ENCODE measurements around the gene PLA2G7. TPM values are rescaled to one million over a fixed set of nuclear protein-coding genes. Genes with fewer than 3 reads are reported as not detected.

PLA2G7 gene
- total and polyA plus RNA-seq, 2 of the 8 experiments (the other 6 are each of a cell fraction or from before 2014, with no cell fraction given), result 1.5 to 2.2 TPM

DNA sequence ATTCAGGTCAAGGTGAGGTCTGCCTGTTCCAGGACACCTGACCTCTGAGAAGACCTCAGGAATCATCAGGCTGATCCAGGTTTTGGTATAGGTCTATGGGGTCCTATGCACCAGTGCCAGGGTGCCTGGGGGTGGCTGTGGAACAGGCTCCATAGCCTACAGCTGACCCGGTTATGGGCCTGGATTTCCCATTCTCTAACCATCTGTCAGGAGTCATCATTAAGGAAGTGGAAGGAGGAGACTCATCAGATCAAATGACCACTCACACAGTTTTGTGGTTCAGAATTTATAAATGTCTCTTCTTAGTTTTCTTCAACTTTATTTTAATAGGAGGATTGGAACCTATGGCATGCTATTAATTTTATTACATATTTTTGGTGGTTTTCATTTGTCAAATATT is 14.8 kb downstream of the PLA2G7 start:
- DNase-seq (ENCODE audit: low read depth in 1 of 2, low spot score in 2 of 2) (no peak), FAIRE-seq (no peak)
- H3K4me3 ChIP-seq (ENCODE audit: extremely low read depth in 1 of 4, insufficient read depth in 2 of 4, low read depth in 3 of 4, low read length in 4 of 4), result no peak overlapping the region
- no peak overlapping the region for H2BK120ac ChIP-seq (replicated peaks; ENCODE audit: low read depth, low read length)
- H2AK5ac ChIP-seq (ENCODE audit: low read depth, low read length), result no peak overlapping the region
- no peaks in the 10 kb centered on the region for H3K36me3 ChIP-seq (ENCODE audit: control insufficient read depth in 2 of 4, insufficient read depth in 4 of 4, low read length in 3 of 4)
- no peak overlapping the region for H3K4me2 ChIP-seq (ENCODE audit: insufficient read depth in 1 of 2, low read depth in 2 of 2, low read length in 2 of 2)
- H4K20me1 ChIP-seq (replicated peaks in 1 of 2; ENCODE audit: control insufficient read depth in 1 of 2, insufficient read depth in 2 of 2, low read length in 2 of 2), result no peaks in the 10 kb centered on the region
- H4K91ac ChIP-seq (replicated peaks; ENCODE audit: insufficient read length, low read length), result no peak overlapping the region
- no peak overlapping the region for H2AFZ ChIP-seq (ENCODE audit: low read length)
- H2BK20ac ChIP-seq (ENCODE audit: low read length), result no peak overlapping the region
- no peaks in the 10 kb centered on the region for H3K23me2 ChIP-seq (ENCODE audit: low read depth, low read length)
- no peak overlapping the region for H3K18ac ChIP-seq (ENCODE audit: extremely low read depth, low read length)
- CTCF ChIA-PET (ENCODE audit: partially characterized antibody), result no interaction called here
- no peak overlapping the region for H3K9ac ChIP-seq (replicated peaks in 1 of 4; ENCODE audit: extremely low read depth in 1 of 4, low read depth in 3 of 4, low read length in 3 of 4)
- no peak overlapping the region for H3K27ac ChIP-seq (ENCODE audit: low read depth, low read length)
- POLR2A ChIA-PET (ENCODE audit: partially characterized antibody), result no interaction called here
- H3K23ac ChIP-seq (ENCODE audit: insufficient read length), result no peak overlapping the region
- H2BK15ac ChIP-seq (ENCODE audit: low read length), result no peak overlapping the region
- H3K27me3 ChIP-seq (replicated peaks in 1 of 4; ENCODE audit: control insufficient read depth in 3 of 4, extremely low read depth in 1 of 4, insufficient read depth in 3 of 4, low read length in 3 of 4), result no peaks in the 10 kb centered on the region
- TF ChIP-seq KDM4A (IDR thresholded peaks at IDR 0.05; ENCODE audit: low read depth, low read length, severe bottlenecking) (no peak), CBX5 (IDR thresholded peaks at IDR 0.05; ENCODE audit: low read depth, low read length) (no peak), SIX5 (IDR thresholded peaks at IDR 0.05; ENCODE audit: low read depth, low read length) (no peak), RAD21 (IDR thresholded peaks at IDR 0.05 in 1 of 2, conservative IDR thresholded peaks at IDR 0.05 in 1 of 2; ENCODE audit: low read depth in 2 of 2, low read length in 2 of 2) (no peak), SP2 (IDR thresholded peaks at IDR 0.05; ENCODE audit: low read length) (no peak)
- TF ChIP-seq, protein P1, sequence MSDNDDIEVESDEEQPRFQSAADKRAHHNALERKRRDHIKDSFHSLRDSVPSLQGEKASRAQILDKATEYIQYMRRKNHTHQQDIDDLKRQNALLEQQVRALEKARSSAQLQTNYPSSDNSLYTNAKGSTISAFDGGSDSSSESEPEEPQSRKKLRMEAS (IDR thresholded peaks at IDR 0.05), result no peak
- H2BK12ac ChIP-seq (ENCODE audit: low read depth, low read length), result no peak overlapping the region
- H3K14ac ChIP-seq (ENCODE audit: insufficient read length), result no peak overlapping the region
- H4K8ac ChIP-seq (ENCODE audit: extremely low read depth, insufficient read depth, low read length), result no peak overlapping the region
- H3K9me3 ChIP-seq (ENCODE audit: insufficient read depth in 2 of 2, low read depth in 1 of 2, low read length in 1 of 2), result no peaks in the 10 kb centered on the region
- H3K4ac ChIP-seq (replicated peaks; ENCODE audit: insufficient read length, low read depth, low read length), result no peak overlapping the region
- H3K56ac ChIP-seq (replicated peaks; ENCODE audit: insufficient read length, low read depth, low read length), result no peak overlapping the region
- H3K79me2 ChIP-seq (ENCODE audit: control insufficient read depth in 1 of 2, insufficient read depth in 2 of 2, low read length in 2 of 2), result no peaks in the 10 kb centered on the region
- no peak overlapping the region for H4K5ac ChIP-seq (ENCODE audit: insufficient read length, low read depth, low read length)
- no peaks in the 10 kb centered on the region for H3K4me1 ChIP-seq (replicated peaks in 1 of 4; ENCODE audit: control insufficient read depth in 3 of 4, insufficient read depth in 4 of 4, low read length in 3 of 4)
- no peaks in the 10 kb centered on the region for H3K79me1 ChIP-seq (ENCODE audit: low read depth, low read length)
- 93% methylated on average over 1 of the region's 1 CpG; no CpG with 5 or more reads in 1 of the 2 experiments for WGBS, 2 experiments (ENCODE audit: extremely low coverage in 1 of 2, insufficient coverage in 1 of 2, insufficient read length in 1 of 2, insufficient replicate concordance in 2 of 2, low coverage in 1 of 2, low lambda C conversion rate in 2 of 2, missing lambda C conversion rate in 1 of 2)
- no peak overlapping the region for H2BK5ac ChIP-seq (ENCODE audit: low read depth, low read length)

All from H1 (cell line).